Measurements from ENCODE around the gene TSTD1. TPM values are rescaled to one million over a fixed set of nuclear protein-coding genes. Genes with fewer than 3 reads are reported as not detected.

TSTD1 gene
- total RNA-seq, 2 donors from 2014 or later: 49.4 to 90.8 TPM

- Histone ChIP-seq H3K4me3 (no peak overlapping the region), H3K27ac (peak overlapping the region in 2 of 4 donors; percentile 60 to 81), H3K9me3 (no peaks in the 10 kb centered on the region), H3K4me1 (peaks cover 25% of the 10 kb centered on the region), H3K36me3 (replicated peaks in 1 of 2; ENCODE audit: insufficient read depth in 1 of 2, low read depth in 2 of 2) (peaks cover 0 to 15% of the 10 kb centered on the region in 2 donors), H3K27me3 (no peaks in the 10 kb centered on the region)
- DNase-seq (no peak), ATAC-seq (no peak)
- no peak for TF ChIP-seq POLR2A (IDR thresholded peaks at IDR 0.05)
- no peak for TF ChIP-seq CTCF (IDR thresholded peaks at IDR 0.05)
- WGBS, 2 donors: 53 to 62% methylated on average over 2 to 5 of the region's 5 CpGs
- intact Hi-C loops (cut with DNase I): no loop called here
Observed at GRCh38 chr1:161039546-161039945, 782 bp upstream of the TSTD1 start.

DNA sequence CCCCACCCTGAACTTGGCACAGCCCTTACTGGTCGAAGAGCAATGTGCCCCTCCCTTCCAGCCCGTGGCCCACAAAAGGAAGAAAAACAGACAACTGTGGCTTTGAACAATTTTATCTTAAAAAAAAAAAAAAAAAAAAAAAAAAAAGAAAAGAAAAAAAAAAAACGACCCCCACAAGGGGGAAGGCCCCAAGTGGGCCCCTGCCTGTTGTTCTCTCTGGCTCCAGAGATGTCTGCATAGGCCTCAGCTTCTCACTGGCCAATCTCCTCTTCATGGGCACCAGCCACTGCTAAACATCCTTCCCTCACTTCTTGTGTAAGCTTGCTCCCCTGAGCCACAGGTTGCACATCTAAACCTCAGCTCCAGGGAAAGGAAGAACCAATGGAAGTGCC, 386 bp upstream of the TSTD1 start:
- 0 to 15% methylated on average over 2 to 3 of the region's 3 CpGs for WGBS, 2 donors
- H3K27me3 ChIP-seq: no peaks in the 10 kb centered on the region
- H3K4me1 ChIP-seq: peaks cover 21% of the 10 kb centered on the region
- H3K36me3 ChIP-seq (replicated peaks in 1 of 2; ENCODE audit: insufficient read depth in 1 of 2, low read depth in 2 of 2): peaks cover 0 to 15% of the 10 kb centered on the region in 2 donors
- no peak overlapping the region for H3K4me3 ChIP-seq
- no peak for TF ChIP-seq POLR2A (IDR thresholded peaks at IDR 0.05)
- TF ChIP-seq CTCF (IDR thresholded peaks at IDR 0.05): no peak
- H3K27ac ChIP-seq: peak overlapping the region; percentile 25 to 81 (median 56)
- no peak for ATAC-seq
- intact Hi-C loops (cut with DNase I): no loop called here
- no peak for DNase-seq
- H3K9me3 ChIP-seq: no peaks in the 10 kb centered on the region

- Histone ChIP-seq H3K4me1 (peaks cover 16% of the 10 kb centered on the region), H3K27me3 (no peaks in the 10 kb centered on the region), H3K9me3 (no peaks in the 10 kb centered on the region), H3K27ac (peak overlapping the region; percentile 25 to 81 (median 56)), H3K4me3 (peak overlapping the region; percentile 24 to 58), H3K36me3 (replicated peaks in 1 of 2; ENCODE audit: insufficient read depth in 1 of 2, low read depth in 2 of 2) (peaks cover 0 to 15% of the 10 kb centered on the region in 2 donors)
- DNase-seq (peak; percentile 34 to 59 (median 48)), ATAC-seq (peak; percentile 21)
- TF ChIP-seq CTCF (IDR thresholded peaks at IDR 0.05) (no peak), POLR2A (IDR thresholded peaks at IDR 0.05) (no peak)
- 39 to 54% methylated on average over 9 to 21 of the region's 21 CpGs for WGBS, 2 donors
- intact Hi-C loops (cut with DNase I): no loop called here
Observed at GRCh38 chr1:161037661-161038522, 872 bp downstream of the TSTD1 start.

- H3K9me3 ChIP-seq: no peaks in the 10 kb centered on the region
- TF ChIP-seq CTCF (IDR thresholded peaks at IDR 0.05) (no peak), POLR2A (IDR thresholded peaks at IDR 0.05) (no peak)
- no peak overlapping the region for H3K27ac ChIP-seq
- DNase-seq (no peak), ATAC-seq (no peak)
- no peaks in the 10 kb centered on the region for H3K36me3 ChIP-seq (replicated peaks in 1 of 2; ENCODE audit: insufficient read depth in 1 of 2, low read depth in 2 of 2)
- H3K4me3 ChIP-seq: no peak overlapping the region
- no peaks in the 10 kb centered on the region for H3K27me3 ChIP-seq
- intact Hi-C loops (cut with DNase I): no loop called here
- H3K4me1 ChIP-seq: peaks cover 10% of the 10 kb centered on the region
- WGBS, 2 donors: 89 to 91% methylated on average over 3 of the region's 3 CpGs
Observed at GRCh38 chr1:161033751-161034150, 5.0 kb downstream of the TSTD1 start.

Data from body of pancreas (tissue), 4 donors.